Ectodermal cell (in vitro differentiated cells): ENCODE measurements around the gene ALG12.
"Not testable (repeated sequence)": the region's sequence is repeated elsewhere in the genome, so short reads cannot be mapped to it uniquely, and the experiment has no call there.

Source experiments
- H3K27ac ChIP-seq: 2 replicates; pipeline ENCODE4 v1.7.0; 2013; ENCODE audit warnings: mild to moderate bottlenecking, low read depth, low read length; ENCODE audit not compliant: insufficient read depth, poor library complexity, severe bottlenecking
- H3K27me3 ChIP-seq: 2 replicates; pipeline ENCODE4 v1.7.0; 2013; ENCODE audit warnings: mild to moderate bottlenecking, low read length; ENCODE audit not compliant: insufficient read depth, control insufficient read depth, poor library complexity, severe bottlenecking
- H3K36me3 ChIP-seq: one replicate; pipeline ENCODE4 v1.7.0; 2013; ENCODE audit warnings: low read length; ENCODE audit not compliant: control insufficient read depth, insufficient read depth
- H3K4me1 ChIP-seq: one replicate; pipeline ENCODE4 v1.7.0; 2013; ENCODE audit warnings: low read length; ENCODE audit not compliant: control insufficient read depth, insufficient read depth
- H3K4me3 ChIP-seq: 2 replicates; pipeline ENCODE4 v1.7.0; 2013; ENCODE audit warnings: low read depth, low read length, control low read depth; ENCODE audit not compliant: insufficient read depth
- H3K9me3 ChIP-seq: 2 replicates; pipeline ENCODE4 v1.7.0; 2013; ENCODE audit warnings: mild to moderate bottlenecking, low read length, moderate library complexity; ENCODE audit not compliant: control insufficient read depth
- WGBS, 2 experiments: methylation state at CpG; one replicate each; pipeline ENCODE4 v1.1.7; 2013; ENCODE audit warnings: missing lambda C conversion rate in 2 of 2; 5-methylcytosine and 5-hydroxymethylcytosine counted together

The ALG12 gene

GRCh38 chr22:49951678-49951985 lies 33.4 kb upstream of the ALG12 start:
- Histone ChIP-seq H3K4me3 (no peak overlapping the region), H3K9me3 (no peaks in the 10 kb centered on the region), H3K4me1 (peaks cover 35% of the 10 kb centered on the region), H3K27ac (no peak overlapping the region), H3K36me3 (no peaks in the 10 kb centered on the region), H3K27me3 (no peaks in the 10 kb centered on the region)
- WGBS, 2 experiments, result 81 to 92% methylated on average over 4 of the region's 4 CpGs

DNA sequence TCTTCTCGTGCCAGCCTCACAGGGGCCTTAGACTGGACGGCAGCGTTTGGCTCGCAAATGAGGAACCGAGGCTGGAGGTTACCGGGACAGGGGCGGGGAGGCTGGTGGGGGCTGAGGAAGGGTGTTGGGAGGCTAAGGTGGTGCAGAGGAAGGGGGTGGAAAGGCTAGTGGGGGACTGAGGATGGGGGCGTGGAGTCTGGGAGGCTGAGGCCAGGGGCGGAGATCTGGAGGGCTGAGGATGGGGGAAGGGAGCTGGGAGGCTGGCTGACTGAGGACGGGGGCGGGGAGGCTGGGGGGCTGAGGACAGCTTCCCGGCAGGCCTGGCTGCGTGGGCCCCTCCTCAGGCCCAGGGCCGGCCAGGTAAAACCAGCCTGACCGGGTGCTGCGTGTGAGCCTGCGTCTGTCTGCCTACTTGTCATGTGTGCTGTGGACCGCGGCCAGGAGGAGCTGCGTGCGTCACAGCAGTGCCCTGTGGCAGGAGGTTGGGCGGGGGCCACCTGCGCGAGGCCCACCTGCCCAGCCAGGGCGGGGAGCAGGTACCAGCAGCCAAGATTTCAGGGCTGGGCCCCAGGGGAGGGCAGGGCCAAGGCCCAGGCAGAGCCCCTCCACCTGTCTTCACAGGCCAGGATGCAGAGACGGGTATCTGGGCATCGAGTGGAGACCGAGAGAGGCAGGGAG lies 32.9 kb upstream of the ALG12 start:
- WGBS, 2 experiments, result 80 to 81% methylated on average over 28 of the region's 28 CpGs
- H3K27me3 ChIP-seq, result no peaks in the 10 kb centered on the region
- no peaks in the 10 kb centered on the region for H3K36me3 ChIP-seq
- peaks cover 35% of the 10 kb centered on the region for H3K4me1 ChIP-seq
- no peaks in the 10 kb centered on the region for H3K9me3 ChIP-seq
- no peak overlapping the region for H3K4me3 ChIP-seq
- H3K27ac ChIP-seq, result no peak overlapping the region

- no peak overlapping the region for H3K4me3 ChIP-seq
- no peaks in the 10 kb centered on the region for H3K27me3 ChIP-seq
- peaks cover 35% of the 10 kb centered on the region for H3K4me1 ChIP-seq
- H3K9me3 ChIP-seq, result no peaks in the 10 kb centered on the region
- 78 to 81% methylated on average over 15 to 18 of the region's 18 CpGs for WGBS, 2 experiments
- H3K36me3 ChIP-seq, result no peaks in the 10 kb centered on the region
- no peak overlapping the region for H3K27ac ChIP-seq
Observed at GRCh38 chr22:49950396-49950994, 32.3 kb upstream of the ALG12 start.

- H3K4me1 ChIP-seq, result peaks cover 35% of the 10 kb centered on the region
- no peak overlapping the region for H3K4me3 ChIP-seq
- no peaks in the 10 kb centered on the region for H3K36me3 ChIP-seq
- H3K27ac ChIP-seq, result no peak overlapping the region
- WGBS, 2 experiments, result 90 to 91% methylated on average over 11 of the region's 11 CpGs
- no peaks in the 10 kb centered on the region for H3K9me3 ChIP-seq
- no peaks in the 10 kb centered on the region for H3K27me3 ChIP-seq
Observed at GRCh38 chr22:49949914-49950292, 31.7 kb upstream of the ALG12 start.

DNA sequence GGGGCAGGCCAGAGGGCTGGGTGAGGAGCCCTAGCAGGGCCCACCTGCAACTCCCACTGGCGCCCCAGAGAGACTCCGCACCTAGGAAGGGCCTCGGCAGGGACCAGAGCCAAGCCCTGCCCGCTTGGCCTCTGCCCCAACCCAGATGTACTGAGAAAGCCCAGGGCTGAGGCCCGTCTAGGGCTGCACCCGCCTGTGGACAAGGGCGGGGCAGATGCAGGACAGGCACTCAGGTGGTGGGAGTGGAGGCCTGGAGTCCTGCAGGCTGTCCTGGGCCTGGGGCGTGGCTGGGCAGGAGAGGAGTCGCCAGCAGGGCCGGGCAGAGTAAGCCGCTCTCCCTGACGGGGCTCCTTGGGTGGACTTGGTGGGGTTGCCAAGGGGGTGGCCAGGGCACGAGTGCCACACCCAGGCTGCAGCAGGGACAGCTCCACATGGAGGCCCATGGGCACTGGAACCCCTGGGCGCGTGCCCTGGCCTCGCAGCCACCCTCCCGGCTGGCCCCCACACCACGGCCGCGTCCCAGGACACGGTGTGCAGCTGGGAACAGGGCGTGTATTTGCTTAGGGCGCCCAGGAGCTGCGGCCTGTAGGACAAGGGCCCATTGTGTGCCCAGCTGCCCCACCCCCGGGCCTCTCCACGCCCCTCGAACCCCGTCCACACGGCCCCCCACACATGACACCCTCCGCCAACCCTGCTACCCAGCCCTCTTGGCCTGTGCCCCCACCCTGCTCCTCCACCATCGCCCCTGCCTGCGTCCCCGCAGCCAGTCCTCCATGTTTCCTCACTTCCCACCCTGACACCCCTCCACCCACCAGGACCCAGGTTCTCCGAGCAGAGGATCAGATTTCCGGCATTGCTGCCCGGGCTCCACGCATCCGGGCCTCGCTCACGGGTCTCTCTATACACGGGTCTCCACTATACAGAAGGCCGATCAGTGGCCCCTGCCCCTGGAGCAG lies 31.0 kb upstream of the ALG12 start:
- Histone ChIP-seq H3K4me3 (no peak overlapping the region), H3K9me3 (no peaks in the 10 kb centered on the region), H3K4me1 (peaks cover 35% of the 10 kb centered on the region), H3K27ac (no peak overlapping the region), H3K27me3 (no peaks in the 10 kb centered on the region), H3K36me3 (no peaks in the 10 kb centered on the region)
- WGBS, 2 experiments, result 89 to 91% methylated on average over 42 of the region's 42 CpGs

DNA sequence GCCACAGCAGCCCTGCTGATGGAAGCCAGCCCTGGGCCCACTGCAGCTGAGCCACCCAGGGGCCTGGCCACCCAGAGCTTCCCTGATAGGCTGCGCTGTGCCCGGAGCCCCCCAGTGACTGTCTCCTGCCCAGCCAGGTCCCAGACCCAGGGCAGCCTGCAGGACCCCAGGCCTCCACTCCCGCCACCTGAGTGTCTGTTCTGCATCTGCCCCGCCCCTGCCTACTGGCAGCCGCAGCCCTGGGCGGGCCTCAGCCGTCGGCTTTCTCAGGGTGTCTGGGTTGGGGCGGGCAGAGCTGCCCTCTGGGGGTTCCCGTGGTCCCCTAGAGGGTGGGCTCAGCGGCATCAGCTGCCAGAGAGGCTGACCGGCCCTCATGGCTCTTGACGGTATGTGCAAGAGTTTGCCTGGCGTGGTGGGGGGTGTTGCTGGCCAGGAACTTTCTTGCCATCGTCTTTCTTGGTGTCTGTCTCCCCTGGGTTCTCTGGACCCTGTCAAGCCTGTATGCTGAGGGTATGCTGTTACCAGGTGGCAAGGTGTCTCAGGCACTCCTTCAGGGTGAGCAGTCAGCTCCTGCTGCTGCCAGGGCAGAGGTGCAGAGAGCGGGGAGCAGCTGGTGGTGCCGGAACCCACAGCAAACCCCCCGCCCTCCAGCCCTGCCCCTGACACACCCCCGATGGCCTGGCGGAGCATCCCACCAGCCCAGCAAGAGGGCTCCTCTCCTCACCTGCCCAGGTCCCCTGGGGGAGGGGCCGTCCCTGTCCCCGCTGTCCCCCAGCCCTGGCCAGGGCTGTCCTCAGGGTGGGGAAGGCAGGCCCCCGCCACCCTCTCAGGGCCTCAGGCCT lies 30.1 kb upstream of the ALG12 start:
- Histone ChIP-seq H3K9me3 (no peaks in the 10 kb centered on the region), H3K4me3 (no peak overlapping the region), H3K27me3 (no peaks in the 10 kb centered on the region), H3K27ac (no peak overlapping the region), H3K4me1 (peaks cover 35% of the 10 kb centered on the region), H3K36me3 (no peaks in the 10 kb centered on the region)
- WGBS, 2 experiments, result 83 to 85% methylated on average over 23 of the region's 23 CpGs

DNA sequence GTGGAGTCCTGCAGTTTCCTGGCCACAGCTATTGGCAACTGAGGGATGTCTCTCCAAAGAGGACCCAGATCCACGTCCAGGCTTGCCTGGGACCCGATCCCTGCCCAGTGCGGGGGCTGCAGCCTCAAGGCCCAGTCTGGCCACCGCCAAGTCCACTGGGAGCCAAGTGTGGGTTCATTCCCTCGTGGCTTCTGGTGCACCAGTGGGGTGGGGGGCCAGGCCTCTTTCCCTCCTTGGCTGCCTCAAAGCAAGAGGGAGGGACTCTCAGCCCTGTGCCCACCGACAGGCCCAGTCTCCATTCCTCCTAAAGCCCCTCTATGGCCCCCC lies 29.0 kb upstream of the ALG12 start:
- Histone ChIP-seq H3K27me3 (no peaks in the 10 kb centered on the region), H3K4me3 (no peak overlapping the region), H3K9me3 (no peaks in the 10 kb centered on the region), H3K27ac (no peak overlapping the region), H3K4me1 (peaks cover 27% of the 10 kb centered on the region), H3K36me3 (no peaks in the 10 kb centered on the region)
- 74 to 81% methylated on average over 6 of the region's 6 CpGs for WGBS, 2 experiments

DNA sequence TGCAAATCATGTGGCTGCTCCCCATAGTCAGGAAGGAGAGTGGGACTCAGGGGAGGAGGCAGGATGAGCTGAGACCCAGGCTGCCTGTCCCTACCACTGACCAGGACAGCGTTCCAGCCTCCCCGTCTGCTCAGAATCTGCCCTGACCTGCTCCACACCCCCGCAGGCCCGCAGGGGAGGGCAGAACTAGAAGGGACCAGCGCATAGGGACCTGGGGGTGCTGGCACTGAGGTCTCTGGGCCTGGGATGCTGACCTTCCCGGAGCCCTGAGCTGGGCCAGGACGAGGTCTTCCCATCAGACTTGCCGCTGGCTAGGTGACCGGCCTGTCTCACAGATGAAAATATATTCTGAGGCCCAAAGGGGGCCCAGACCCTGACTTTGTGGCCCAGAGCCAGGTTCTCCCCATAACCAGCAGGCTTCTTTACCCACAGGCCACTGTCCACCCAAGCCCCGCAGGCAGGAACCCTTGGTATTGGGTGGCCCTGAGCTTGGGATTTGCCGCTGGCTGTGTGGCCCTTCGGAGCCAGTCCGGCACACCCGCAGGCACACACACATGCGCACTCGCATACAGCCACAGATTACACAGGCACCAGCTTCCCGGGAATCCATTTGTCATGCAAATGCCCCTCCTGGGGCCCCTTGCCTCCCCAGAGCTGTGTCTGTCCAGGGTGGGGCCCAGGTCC lies 28.5 kb upstream of the ALG12 start:
- Histone ChIP-seq H3K27ac (no peak overlapping the region), H3K4me3 (no peak overlapping the region), H3K36me3 (no peaks in the 10 kb centered on the region), H3K4me1 (peaks cover 25% of the 10 kb centered on the region), H3K9me3 (no peaks in the 10 kb centered on the region), H3K27me3 (no peaks in the 10 kb centered on the region)
- 73 to 75% methylated on average over 17 of the region's 17 CpGs for WGBS, 2 experiments

DNA sequence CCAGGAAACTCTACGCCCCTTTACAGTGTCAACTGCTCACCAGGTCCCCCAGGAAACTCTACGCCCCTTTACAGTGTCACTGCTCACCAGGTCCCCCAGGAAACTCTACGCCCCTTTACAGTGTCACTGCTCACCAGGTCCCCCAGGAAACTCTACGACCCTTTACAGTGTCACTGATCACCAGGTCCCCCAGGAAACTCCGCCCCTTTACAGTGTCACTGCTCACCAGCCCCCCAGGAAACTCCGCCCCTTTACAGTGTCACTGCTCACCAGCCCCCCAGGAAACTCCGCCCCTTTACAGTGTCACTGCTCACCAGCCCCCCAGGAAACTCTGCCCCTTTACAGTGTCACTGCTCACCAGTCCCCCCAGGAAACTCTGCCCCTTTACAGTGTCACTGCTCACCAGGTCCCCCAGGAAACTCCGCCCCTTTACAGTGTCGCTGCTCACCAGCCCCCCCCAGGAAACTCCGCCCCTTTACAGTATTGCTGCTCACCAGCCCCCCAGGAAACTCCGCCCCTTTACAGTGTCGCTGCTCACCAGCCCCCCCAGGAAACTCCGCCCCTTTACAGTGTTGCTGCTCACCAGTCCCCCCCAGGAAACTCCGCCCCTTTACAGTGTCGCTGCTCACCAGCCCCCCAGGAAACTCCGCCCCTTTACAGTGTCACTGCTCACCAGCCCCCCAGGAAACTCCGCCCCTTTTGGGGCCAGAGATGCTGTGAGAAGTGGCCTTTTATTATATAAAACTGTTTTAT lies 27.0 kb upstream of the ALG12 start:
- H3K27ac ChIP-seq, H3K9me3 ChIP-seq, H3K36me3 ChIP-seq, H3K4me3 ChIP-seq, H3K27me3 ChIP-seq: not testable (repeated sequence)
- 85 to 87% methylated on average over 10 to 17 of the region's 17 CpGs for WGBS, 2 experiments
- H3K4me1 ChIP-seq, result peaks cover 16% of the 10 kb centered on the region
